ENCODE measurements around the gene NPBWR2.

NPBWR2 gene

DNA sequence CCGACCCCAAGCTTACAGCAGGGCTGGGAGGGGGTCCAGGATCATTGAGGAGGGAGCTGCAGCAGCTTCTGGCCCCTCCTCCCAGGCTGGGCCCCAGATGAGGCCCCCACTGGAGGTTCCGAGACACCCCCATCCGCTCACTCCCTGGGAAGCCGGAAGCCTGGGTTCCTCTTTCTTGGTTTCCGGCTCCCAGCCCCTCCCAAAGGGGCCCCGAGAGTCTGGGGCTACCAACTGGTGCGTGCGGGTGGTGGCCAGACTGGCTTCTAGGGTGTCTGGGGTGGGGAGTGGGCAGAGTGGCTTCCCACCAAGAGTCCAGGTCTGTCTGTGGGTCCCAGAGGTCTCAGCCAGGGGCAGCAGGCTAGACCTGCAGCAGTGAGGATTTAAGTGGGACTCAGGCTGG is 30.3 kb downstream of the NPBWR2 start:
- TF ChIP-seq, protein P1, sequence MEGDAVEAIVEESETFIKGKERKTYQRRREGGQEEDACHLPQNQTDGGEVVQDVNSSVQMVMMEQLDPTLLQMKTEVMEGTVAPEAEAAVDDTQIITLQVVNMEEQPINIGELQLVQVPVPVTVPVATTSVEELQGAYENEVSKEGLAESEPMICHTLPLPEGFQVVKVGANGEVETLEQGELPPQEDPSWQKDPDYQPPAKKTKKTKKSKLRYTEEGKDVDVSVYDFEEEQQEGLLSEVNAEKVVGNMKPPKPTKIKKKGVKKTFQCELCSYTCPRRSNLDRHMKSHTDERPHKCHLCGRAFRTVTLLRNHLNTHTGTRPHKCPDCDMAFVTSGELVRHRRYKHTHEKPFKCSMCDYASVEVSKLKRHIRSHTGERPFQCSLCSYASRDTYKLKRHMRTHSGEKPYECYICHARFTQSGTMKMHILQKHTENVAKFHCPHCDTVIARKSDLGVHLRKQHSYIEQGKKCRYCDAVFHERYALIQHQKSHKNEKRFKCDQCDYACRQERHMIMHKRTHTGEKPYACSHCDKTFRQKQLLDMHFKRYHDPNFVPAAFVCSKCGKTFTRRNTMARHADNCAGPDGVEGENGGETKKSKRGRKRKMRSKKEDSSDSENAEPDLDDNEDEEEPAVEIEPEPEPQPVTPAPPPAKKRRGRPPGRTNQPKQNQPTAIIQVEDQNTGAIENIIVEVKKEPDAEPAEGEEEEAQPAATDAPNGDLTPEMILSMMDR (IDR thresholded peaks at IDR 0.05; ENCODE audit: low read length) = no peak
- TF ChIP-seq EZH2 (IDR thresholded peaks at IDR 0.05; ENCODE audit: borderline replicate concordance, low read length) = no peak
- Histone ChIP-seq H2AFZ (ENCODE audit: low read length) (no peak overlapping the region), H3K4me2 (ENCODE audit: low read length) (peak overlapping the region; percentile 75), H3K9ac (ENCODE audit: low read length) (no peak overlapping the region; the same call in 1 of the 2 replicates), H4K20me1 (ENCODE audit: insufficient read depth, low read length) (no peaks in the 10 kb centered on the region), H3K4me1 (ENCODE audit: insufficient read depth, low read length, severe bottlenecking) (peaks cover 24% of the 10 kb centered on the region), H3K4me3 (ENCODE audit: low read depth, low read length, poor library complexity, severe bottlenecking) (no peak overlapping the region), H3K79me2 (ENCODE audit: insufficient read depth, low read length) (no peaks in the 10 kb centered on the region), H3K27ac (ENCODE audit: low read depth, low read length, poor library complexity, severe bottlenecking) (no peak overlapping the region), H3K9me2 (ENCODE audit: low read depth, low read length) (no peaks in the 10 kb centered on the region), H3K36me3 (ENCODE audit: insufficient read depth, low read length) (no peaks in the 10 kb centered on the region; the same call in 1 of the 2 replicates), H3K9me3 (ENCODE audit: low read length) (no peaks in the 10 kb centered on the region), H3F3A (ENCODE audit: insufficient read depth, low read length) (no peaks in the 10 kb centered on the region), H3K27me3 (ENCODE audit: insufficient read depth, low read length) (no peaks in the 10 kb centered on the region; the same call in 1 of the 2 replicates)

DNA sequence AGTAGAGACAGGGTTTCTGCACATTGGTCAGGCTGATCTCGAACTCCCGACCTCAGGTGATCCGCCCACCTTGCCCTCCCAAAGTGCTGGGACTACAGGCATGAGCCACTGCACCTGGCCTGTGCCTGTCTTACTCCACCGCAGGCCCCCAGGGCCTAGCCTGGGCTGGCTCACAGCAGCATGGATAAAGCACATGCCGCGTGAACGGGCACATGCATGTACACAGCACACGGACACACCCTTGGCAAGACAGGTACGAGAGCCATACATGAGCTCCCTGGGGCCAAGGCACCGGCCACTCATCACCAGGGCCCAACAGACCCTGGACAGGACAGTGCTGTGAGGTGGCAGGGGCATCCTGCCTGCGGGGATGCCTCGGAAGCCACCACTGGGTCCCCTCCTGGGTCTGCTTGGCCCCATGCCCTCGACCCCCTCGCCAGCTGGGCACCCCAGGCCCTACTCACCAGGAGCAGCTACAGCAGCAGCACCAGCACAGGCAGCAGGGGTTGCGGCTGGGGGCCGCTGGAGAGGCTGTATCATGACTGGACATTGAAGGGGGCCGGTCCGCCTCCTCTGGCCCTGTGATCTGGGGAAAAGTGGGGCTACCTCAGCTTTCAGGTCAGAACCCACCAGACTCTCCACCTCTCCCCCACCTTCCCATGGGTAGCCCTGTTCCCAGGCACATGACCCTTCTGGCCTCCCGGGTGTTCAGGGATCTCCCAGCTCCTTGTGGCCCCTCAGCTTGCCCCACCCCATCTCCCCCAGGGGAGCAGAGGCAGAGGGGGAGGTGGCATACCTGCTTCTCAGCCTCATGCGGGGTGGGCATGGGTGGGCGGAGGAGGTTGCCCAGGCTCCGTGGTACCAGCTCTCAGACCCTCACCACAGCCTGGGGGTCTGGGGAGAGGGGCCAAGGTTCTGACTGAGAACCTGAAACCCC is 31.0 kb downstream of the NPBWR2 start:
- H3K4me3 ChIP-seq (ENCODE audit: low read depth, low read length, poor library complexity, severe bottlenecking) = no peak overlapping the region
- H3K27ac ChIP-seq (ENCODE audit: low read depth, low read length, poor library complexity, severe bottlenecking) = no peak overlapping the region
- no peak overlapping the region for H3K4me2 ChIP-seq (ENCODE audit: low read length)

DNA sequence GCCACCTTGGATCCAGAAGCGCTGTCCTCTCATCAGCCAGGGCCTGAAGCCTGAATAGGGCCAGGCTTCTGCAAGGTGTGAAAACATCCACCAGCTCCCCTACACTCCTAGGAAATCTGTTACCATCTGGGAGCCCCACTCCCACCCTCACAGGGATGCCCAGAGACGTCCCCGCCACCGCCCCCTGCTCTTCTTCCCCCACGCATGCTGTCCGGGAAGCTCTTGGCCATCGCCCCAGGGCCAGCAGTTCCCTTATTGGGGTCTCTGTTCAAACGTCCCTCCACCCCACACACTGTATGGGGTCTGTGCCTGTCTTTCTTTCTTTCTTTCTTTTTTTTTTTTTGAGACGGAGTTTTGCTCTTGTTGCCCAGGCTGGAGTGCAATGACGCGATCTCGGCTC is 31.8 kb downstream of the NPBWR2 start:
- TF ChIP-seq EZH2 (IDR thresholded peaks at IDR 0.05; ENCODE audit: borderline replicate concordance, low read length) = no peak
- H3K4me2 ChIP-seq (ENCODE audit: low read length) = no peak overlapping the region
- H3K27ac ChIP-seq (ENCODE audit: low read depth, low read length, poor library complexity, severe bottlenecking) = no peak overlapping the region
- no peaks in the 10 kb centered on the region; the same call in 1 of the 2 replicates for H3K36me3 ChIP-seq (ENCODE audit: insufficient read depth, low read length)
- H3K4me1 ChIP-seq (ENCODE audit: insufficient read depth, low read length, severe bottlenecking) = peaks cover 24% of the 10 kb centered on the region
- H3F3A ChIP-seq (ENCODE audit: insufficient read depth, low read length) = no peaks in the 10 kb centered on the region
- H3K79me2 ChIP-seq (ENCODE audit: insufficient read depth, low read length) = no peaks in the 10 kb centered on the region
- no peaks in the 10 kb centered on the region for H4K20me1 ChIP-seq (ENCODE audit: insufficient read depth, low read length)
- no peaks in the 10 kb centered on the region for H3K9me3 ChIP-seq (ENCODE audit: low read length)
- H3K4me3 ChIP-seq (ENCODE audit: low read depth, low read length, poor library complexity, severe bottlenecking) = no peak overlapping the region
- no peak overlapping the region for H2AFZ ChIP-seq (ENCODE audit: low read length)
- no peak overlapping the region for H3K9ac ChIP-seq (ENCODE audit: low read length)
- H3K9me2 ChIP-seq (ENCODE audit: low read depth, low read length) = no peaks in the 10 kb centered on the region
- H3K27me3 ChIP-seq (ENCODE audit: insufficient read depth, low read length) = 0 out of 2 replicates have a peak, but pooled peaks cover 2% of the 10 kb centered on the region

More for the DNA sequence above, 31.0 kb downstream of the NPBWR2 start:
- Histone ChIP-seq H3K4me1 (ENCODE audit: insufficient read depth, low read length, severe bottlenecking) (peaks cover 24% of the 10 kb centered on the region), H4K20me1 (ENCODE audit: insufficient read depth, low read length) (no peaks in the 10 kb centered on the region), H3K9me2 (ENCODE audit: low read depth, low read length) (no peaks in the 10 kb centered on the region), H3K27me3 (ENCODE audit: insufficient read depth, low read length) (no peaks in the 10 kb centered on the region), H3K9ac (ENCODE audit: low read length) (no peak overlapping the region), H3F3A (ENCODE audit: insufficient read depth, low read length) (no peaks in the 10 kb centered on the region), H2AFZ (ENCODE audit: low read length) (no peak overlapping the region), H3K36me3 (ENCODE audit: insufficient read depth, low read length) (no peaks in the 10 kb centered on the region; the same call in 1 of the 2 replicates), H3K9me3 (ENCODE audit: low read length) (no peaks in the 10 kb centered on the region), H3K79me2 (ENCODE audit: insufficient read depth, low read length) (no peaks in the 10 kb centered on the region)
- no peak for TF ChIP-seq EZH2 (IDR thresholded peaks at IDR 0.05; ENCODE audit: borderline replicate concordance, low read length)
- TF ChIP-seq, protein P1 (IDR thresholded peaks at IDR 0.05; ENCODE audit: low read length) = no peak
